ENCODE data around the gene ANKDD1A.

The ANKDD1A gene

GRCh38 chr15:64911311-64912186, at the start of gene ANKDD1A:
Gene ANKDD1A (plus strand): TSS chr15:64911902. CDS start chr15:64911931, 29 bp downstream.
- no peak for DNase-seq (ENCODE audit: low read depth in 2 of 2)

GRCh38 chr15:64861960-64862359, 49.7 kb upstream of the ANKDD1A start:
- no peak for DNase-seq (ENCODE audit: low read depth in 2 of 2)

DNA sequence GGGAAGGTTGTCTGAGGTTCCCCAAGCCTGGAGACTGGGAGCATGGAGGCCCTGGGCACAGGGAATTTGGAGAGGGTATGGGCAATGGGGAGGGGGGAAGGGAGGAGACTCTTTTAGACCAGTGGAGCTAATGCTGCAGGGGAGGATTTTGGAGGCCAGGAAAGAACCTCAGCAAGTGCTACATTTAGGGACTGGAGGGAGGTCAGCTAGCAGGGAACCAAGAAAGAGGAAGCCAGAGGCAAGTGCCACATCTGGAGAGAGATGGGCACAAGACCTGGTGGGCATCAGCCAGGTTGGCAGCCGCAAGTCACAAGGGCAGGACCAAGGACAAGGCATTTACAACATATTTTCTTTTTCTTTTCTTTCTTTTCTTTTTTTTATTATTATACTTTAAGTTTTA, 49.3 kb upstream of the ANKDD1A start:
- no peak for DNase-seq (ENCODE audit: low read depth in 2 of 2)

DNA sequence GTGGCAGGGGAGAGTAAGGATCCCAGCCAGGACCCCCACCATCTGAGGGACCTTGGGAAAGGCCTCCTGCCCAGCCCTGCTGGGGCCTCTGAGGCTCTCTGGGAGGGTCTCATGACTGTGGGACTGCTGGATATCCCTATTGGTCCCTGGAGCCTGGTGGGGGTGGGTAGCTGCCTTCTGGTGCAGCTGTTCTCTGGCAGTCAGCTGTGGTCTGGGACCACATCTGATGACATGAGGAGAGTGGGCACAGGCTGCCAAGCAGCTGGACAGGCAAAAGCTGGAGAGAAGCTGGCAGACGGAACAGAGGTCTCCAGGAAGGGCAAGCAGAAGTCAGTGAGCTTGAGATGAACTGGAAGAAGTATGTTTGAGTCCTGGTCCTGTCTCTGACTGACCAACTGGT, 47.6 kb upstream of the ANKDD1A start:
- no peak for DNase-seq (ENCODE audit: low read depth in 2 of 2)

- DNase-seq (ENCODE audit: low read depth in 2 of 2): no peak
Observed at GRCh38 chr15:64865126-64865997, 46.3 kb upstream of the ANKDD1A start.

- no peak for DNase-seq (ENCODE audit: low read depth in 2 of 2)
Observed at GRCh38 chr15:64865998-64866520, 45.6 kb upstream of the ANKDD1A start.

DNA sequence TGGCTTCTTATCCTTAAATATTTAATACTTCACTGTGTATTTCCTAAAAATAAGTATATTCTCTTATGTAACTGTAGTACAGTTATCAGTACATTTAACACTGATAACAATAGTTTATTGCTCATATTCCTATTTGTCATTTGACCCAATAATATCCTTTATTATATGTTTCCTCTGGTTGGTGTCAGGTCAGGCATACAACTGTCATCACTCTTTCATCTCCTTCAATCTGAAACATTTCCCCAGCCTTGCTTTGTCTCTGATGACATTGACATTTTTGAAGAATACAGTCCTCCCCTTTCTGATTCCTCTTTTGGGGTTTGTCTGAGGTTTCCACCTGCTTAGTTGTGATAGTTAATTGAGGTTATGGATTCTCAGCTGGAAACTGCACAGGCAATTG, 42.2 kb upstream of the ANKDD1A start:
- DNase-seq (ENCODE audit: low read depth in 2 of 2): no peak

GRCh38 chr15:64870353-64870752, 41.3 kb upstream of the ANKDD1A start:
- DNase-seq (ENCODE audit: low read depth in 2 of 2): no peak

GRCh38 chr15:64875641-64876223, 36.0 kb upstream of the ANKDD1A start:
- DNase-seq (ENCODE audit: low read depth in 2 of 2): no peak

DNA sequence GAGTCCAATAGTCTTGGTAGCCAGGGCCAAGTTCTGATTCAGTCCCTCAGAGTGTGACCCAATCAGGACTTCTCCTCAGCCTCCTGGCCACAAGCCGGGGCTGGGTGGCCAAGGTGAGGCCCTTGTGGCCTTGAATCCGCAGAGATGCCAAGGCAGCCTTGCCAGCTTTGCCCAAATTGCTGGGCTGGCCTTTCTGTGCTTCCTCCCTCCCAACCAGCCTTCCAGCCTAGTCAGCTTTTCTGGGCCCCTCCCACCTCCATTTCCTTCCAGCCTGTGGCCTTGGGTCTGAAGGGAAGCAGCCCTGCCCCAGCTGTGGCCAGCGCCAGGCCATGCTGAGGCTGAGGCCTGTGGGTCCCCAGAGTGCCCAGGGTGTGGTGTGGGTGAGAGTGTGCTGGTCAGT, 34.3 kb upstream of the ANKDD1A start:
- no peak for DNase-seq (ENCODE audit: low read depth in 2 of 2)

DNA sequence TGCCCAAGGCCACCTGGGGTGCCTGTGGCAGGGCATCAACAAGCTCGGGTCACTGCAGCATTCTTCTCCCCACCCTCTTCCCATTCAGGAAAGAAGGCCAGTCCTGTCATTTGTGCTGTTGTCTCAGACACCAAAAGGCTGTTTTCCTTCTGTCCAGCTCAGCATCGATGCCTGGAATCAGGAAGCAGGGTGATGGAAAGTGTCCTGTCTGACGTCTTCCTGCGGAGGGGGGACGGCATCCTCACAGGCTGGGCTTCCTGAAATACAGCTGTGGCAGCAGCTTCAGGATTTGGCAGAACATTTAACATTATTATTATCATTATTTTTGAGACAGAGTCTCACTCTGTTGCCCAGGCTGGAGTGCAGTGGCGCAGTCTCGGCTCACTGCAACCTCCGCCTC, 33.0 kb upstream of the ANKDD1A start:
- no peak for DNase-seq (ENCODE audit: low read depth in 2 of 2)

- DNase-seq (ENCODE audit: low read depth in 2 of 2): no peak
Observed at GRCh38 chr15:64883100-64883581, 28.6 kb upstream of the ANKDD1A start.

DNA sequence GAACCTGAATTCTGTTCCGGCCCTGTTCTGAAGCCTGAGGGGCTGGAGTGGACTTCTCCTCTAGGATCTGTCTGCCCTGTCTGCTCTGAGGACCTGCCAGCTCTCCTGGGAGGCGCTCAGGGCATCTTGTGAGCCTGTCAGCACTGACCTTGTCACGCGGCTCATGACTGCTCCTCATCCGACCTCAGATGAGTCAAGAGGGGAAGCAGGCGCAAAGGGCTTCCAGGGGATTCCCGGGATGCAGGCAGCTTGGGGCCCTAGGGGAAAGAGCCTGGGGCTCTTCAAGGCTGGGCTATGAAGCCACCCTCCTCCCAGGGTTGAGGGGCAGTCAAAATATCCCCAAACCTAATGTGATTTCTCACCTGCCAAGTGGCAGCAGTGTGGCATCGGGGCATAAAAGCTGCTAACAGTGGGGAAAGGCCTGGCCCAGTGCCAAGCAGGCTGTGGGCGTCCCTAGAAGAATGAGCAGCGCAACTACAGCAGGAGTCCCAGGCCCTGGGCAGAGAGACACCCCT, 27.6 kb upstream of the ANKDD1A start:
- DNase-seq (ENCODE audit: low read depth in 2 of 2): peak; percentile 46 to 64

GRCh38 chr15:64884679-64885078, 27.0 kb upstream of the ANKDD1A start:
- no peak for DNase-seq (ENCODE audit: low read depth in 2 of 2)

GRCh38 chr15:64888336-64888735, 23.4 kb upstream of the ANKDD1A start:
- DNase-seq (ENCODE audit: low read depth in 2 of 2): no peak

GRCh38 chr15:64891561-64891960, 20.1 kb upstream of the ANKDD1A start:
- no peak for DNase-seq (ENCODE audit: low read depth in 2 of 2)

GRCh38 chr15:64892847-64893403, 18.8 kb upstream of the ANKDD1A start:
- DNase-seq (ENCODE audit: low read depth in 2 of 2): no peak

DNA sequence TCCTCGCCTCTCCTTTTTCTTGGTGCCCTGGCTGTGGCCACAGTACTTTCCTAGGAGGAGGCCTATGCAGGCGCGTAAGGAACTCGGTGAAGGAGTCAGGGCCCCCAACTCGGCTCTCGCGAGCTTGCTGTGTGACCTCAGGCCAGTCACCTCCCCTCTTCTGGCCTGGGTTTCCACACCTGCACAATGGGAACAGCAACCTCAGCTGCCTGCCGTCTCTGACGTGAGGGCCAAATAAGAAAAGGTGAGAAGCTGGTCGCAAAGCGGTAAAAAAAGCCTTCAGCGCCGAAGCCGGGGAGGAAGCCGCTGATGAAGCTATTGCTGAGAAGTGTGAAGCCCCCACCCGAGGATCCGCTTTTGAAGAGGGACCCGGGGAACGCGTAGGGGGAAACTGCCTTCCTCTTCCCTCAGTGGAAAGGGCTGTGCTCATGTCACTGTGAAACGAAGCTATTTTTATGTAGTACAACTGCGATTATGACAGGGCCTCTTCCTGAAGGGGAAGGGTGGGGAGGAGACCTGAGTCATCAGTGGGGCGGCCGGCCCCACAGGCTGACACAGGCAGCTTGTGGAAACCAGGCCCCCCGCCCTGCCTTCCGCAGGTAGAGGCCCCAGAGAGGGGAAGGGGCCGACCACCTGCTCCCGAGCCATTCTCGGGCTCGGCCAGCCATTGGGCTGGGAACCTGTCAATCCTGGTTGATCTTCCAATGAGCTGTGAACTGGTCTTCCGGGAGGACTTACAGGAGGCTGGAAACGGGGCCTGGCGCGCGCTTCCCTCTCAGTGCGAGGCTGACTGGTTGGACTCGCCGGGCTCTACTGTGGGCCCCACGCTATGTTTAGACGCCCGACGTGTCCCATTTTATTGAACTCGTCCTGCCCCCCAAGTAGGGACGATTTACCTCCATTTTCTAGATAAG, 18.0 kb upstream of the ANKDD1A start:
- peak; percentile 89 to 95 for DNase-seq (ENCODE audit: low read depth in 2 of 2)

- peak in 1 of 2 donors; percentile 62 for DNase-seq (ENCODE audit: low read depth in 2 of 2)
Observed at GRCh38 chr15:64894395-64895056, 17.2 kb upstream of the ANKDD1A start.

Data from stimulated activated CD4-positive, alpha-beta T cell treated with anti-CD3 and anti-CD28 coated beads, Interleukin-1b, Interleukin-23, amount 100 ng/mL, for 1 hour (primary cell).